GM21526 (cell line): ENCODE data around the gene PRR13.
"Not testable (repeated sequence)": the region's sequence is repeated elsewhere in the genome, so short reads cannot be mapped to it uniquely, and the experiment has no call there.

Experiments
- ATAC-seq: cut with Tn5 transposase; IDR thresholded peaks from one replicate; pipeline ENCODE4 v1.9.1; 2021; ENCODE audit warnings: moderate library complexity; ENCODE audit not compliant: unreplicated experiment, low FRiP score

PRR13 gene

GRCh38 chr12:53467082-53467481, 25.5 kb downstream of the PRR13 start:
- ATAC-seq: no peak

- ATAC-seq: no peak
Observed at GRCh38 chr12:53467880-53468279, 26.3 kb downstream of the PRR13 start.

GRCh38 chr12:53468282-53468681, 26.7 kb downstream of the PRR13 start:
- ATAC-seq: no peak

GRCh38 chr12:53472056-53472582, 30.6 kb downstream of the PRR13 start:
- ATAC-seq: no peak

- ATAC-seq: no peak
Observed at GRCh38 chr12:53474077-53474476, 32.5 kb downstream of the PRR13 start.

GRCh38 chr12:53474819-53475218, 33.3 kb downstream of the PRR13 start:
- ATAC-seq: no peak

DNA sequence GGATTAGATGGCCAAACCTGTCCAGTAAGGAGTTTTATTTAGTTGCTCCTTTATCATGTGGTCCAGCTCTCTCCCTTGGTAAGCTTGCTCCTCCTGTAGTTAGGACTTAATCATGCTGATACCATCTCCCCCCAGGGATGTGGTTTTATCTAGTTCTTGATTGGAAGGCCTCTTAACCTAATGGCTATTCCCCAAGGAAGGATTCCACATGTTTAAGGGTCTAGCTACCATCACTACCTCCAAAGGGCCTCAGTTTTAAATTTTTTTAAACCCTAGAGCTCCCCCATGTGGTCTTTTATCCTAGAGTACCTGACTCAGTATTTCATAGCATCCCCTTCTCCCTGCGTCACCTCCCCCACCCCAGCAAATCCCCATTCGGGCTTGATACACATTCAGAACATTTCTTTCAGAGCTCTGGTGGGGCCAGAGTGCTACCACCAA, 35.3 kb downstream of the PRR13 start:
- ATAC-seq: no peak

GRCh38 chr12:53478865-53479264, 37.3 kb downstream of the PRR13 start:
- ATAC-seq: no peak

- no peak for ATAC-seq
Observed at GRCh38 chr12:53479331-53479730, 37.8 kb downstream of the PRR13 start.

DNA sequence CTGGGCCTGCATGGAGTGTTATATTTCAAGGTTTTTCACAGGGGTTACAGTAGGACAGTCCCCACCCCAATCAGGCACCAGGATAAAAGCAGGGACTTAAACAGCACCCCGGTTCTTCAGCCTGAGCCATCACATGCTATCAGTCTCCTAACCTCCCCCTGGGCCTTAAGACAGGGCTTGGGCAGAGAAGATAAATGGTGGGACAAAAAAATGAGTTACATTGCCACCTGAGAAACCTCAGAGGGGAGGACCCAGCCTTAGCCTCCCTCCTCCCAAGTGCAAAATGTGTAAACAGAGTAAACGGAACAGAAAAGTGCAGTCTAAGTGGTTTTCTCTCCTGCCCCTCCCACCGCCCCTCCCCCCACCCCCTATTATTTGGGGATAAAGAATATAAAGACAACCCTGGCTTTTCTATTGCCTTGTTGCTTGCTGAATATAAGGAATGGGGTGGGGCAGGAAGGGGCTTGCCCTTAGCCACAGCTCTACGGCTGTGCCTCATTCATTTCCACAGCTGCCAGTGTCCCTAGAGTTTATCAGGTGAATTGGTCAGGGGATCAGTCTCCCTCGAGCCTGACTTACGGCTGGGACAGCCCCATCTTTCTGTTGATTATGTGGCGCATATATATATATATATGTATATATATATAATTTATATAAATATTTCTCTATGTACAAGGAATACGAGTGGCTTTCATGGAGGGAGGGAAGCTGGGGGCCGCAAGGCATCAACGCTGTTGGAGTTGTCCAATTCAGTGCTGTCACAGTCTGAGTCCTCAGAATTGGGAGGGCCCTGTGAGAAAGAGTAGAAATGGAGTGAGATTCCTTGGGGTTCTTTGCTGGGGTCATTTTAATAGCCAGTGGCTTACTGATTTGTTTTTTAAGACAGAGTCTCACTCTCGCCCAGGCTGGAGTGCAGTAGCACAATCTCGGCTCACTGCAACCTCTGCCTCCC, 39.2 kb downstream of the PRR13 start:
- no peak for ATAC-seq

GRCh38 chr12:53481458-53481857, 39.9 kb downstream of the PRR13 start:
- ATAC-seq: not testable (repeated sequence)

DNA sequence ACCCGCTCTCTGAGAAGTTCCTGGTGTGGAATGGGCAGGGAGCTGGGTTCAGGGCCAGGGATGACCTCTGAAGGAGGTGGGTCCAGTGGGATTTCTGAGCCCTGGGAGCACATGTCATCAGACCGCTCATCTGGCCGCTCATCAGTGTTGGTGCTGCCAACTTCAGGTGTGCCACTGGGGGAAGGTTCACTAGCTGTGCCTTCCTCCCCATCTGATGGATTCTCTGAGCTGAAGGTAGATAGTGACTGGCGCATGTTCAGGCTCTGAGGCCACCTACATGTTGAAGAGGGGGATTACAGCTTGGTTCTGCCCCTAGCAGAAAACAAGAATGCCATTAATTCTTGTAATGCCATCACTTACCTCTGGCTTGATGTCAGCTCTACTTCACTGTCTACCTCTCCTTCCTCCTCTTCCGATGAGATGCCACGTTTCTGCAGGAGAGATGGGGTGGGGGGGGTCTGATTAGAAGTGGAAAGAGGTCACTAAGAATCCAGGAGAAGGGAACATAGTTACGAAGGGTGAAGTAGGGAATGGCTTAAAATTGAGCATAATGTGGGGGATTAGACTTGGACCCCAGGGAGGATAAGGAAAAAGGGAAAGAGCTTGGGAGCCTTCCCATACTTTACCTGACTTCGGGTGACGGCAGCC, 40.5 kb downstream of the PRR13 start:
- no peak for ATAC-seq

DNA sequence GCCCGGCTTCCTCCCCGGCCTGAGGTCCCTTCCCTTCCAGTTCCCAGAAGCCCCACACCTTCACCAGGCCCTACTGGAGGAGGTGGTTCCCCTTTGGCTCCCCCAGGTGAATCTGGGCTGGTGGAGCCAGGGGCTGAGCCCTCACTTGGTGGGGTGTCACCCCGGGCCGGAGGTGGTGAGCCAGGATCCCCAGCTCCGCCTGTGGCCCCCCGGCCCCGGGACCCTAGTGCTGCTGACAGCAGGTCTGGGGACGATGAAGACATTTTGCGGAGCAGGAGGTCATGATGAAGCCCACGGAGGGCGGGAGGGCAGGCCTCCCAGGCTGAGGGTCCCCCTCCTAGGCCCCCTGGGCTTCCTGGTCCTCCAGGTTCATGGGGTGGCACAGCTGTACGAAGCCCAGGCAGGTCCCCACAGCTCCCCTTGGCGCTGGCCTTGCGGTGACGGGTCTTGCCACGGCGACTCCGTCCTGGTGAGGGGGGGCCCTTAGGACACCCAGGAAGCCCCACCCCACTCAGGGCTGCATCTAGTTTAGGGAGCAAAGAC, 41.2 kb downstream of the PRR13 start:
- no peak for ATAC-seq

DNA sequence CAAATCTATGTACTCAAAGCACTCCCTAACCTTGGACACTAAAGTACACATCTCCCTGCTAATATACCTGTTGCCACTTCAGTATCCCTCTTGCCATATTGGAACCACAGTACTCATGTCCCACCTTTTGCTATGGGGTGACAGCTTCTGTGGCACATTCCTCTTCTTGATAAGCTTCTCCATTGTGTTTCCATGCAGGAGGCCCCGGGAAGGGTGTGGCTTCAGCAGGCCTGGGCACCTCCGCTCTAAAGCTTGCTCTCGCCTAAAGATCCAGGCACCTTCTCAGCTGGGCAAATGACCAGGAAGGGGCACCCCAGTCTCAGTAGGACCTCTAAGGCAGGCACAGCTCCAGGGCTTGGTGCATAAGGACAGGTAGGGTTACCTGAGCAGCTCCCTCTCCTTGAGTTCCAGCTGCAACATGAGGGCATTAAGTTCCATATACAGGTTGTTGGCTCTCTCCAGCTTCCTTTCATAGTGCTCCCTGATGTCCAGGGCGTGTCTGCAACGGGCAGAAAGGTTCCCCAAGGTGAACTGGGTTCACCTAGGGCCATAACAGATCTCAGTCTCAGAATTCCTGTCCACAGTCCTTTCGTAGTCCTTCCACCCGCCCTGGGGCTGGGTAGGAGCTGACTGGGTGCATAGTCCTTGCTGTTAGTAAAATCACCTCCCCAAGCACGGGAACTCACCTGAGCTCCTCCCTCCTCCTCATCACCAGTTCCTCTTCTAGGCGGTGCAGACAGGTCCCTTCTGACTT, 41.9 kb downstream of the PRR13 start:
- ATAC-seq: no peak

DNA sequence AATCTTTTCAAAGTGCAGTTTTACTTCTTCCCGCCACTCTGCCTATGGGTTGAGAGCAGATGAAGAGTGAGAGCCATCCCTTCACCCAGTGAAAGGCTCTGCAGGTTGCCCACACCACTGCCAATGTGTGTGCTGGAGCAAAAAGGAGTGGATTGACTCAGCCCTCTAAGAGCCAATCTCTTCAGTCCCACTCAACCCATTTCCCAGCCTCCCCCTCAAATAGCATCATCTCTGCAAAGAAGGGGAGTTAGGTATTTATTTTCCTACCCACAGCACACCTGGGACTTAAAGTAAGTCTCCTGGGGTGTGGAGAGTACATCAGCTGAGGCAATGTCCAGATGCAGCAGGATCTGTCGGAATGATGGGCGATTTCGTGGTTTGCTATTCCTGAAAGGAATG, 42.4 kb downstream of the PRR13 start:
- ATAC-seq: no peak

DNA sequence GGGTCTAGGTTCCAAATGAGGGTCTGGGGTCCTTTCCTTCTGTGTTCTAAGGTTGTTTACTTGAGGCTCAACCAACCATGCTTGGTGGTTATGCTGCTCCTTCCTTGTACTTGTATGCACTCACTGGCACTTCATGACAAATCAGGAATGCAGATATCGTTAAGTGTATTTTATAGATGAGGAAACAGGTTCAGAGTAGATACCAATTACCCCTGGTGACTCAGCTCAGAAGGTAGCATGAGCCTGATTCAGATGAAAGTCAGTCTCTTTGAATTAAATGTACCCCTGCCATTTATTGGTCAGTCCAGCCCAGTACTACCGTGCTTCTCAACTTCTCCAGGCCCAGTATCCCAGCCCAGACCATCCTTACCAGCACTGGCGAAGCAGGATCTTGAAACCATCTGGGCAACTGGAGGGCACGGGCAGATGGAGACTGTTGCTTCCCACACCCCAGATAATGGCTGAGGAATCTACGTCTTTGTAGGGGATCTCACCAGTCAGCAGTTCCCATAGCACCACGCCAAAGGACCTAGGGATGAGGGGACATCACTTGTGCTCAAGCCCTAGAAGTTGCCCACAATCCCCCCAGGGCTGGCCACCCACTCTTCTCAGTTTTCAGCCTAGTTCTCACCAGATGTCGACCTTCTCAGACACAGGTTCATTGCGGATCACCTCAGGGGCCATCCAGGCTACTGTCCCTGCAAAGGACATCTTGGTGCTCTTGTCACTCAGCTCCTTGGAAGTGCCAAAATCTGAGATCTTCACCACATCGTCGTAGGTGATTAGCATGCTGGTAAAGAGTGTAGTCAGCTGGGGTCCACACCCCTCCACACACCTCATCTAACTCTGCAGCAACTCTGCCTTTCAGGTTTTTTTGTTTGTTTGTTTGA, 43.4 kb downstream of the PRR13 start:
- ATAC-seq: no peak

DNA sequence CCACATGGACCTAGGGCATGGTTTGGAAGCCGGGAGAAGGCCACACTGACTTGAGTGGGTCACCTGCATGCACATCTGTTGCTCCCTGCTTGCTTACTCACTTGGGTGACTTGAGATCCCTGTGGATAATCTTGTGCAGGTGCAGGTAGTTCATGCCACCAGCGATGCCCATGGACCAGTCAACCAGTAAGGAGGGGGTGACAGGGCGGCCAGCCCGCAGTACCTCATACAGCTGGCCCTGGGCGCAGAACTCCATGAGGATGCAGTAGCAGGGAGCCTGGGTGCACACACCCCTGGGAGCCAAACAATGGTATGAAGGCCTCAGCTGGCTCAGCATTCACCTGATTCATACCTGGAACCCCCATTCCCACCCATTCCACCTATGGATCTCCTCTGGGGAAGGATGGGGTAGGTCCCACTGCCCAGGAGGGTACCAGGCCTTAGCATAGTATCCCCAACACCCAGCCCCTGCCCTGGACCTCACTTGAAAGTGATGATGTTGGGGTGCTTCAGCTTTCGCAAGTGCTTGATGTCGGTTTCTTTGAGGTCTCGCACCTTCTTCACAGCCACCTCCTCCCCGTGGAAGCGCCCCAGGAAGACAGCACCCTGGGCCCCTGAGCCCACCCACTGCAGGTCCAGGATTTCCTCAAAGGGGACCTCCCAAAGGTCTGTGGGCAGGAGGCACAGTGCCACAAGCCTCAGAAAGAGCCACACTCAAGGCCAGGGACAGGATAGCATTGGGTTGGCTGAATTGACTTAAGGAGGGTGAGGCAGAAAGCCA, 44.6 kb downstream of the PRR13 start:
- no peak for ATAC-seq

DNA sequence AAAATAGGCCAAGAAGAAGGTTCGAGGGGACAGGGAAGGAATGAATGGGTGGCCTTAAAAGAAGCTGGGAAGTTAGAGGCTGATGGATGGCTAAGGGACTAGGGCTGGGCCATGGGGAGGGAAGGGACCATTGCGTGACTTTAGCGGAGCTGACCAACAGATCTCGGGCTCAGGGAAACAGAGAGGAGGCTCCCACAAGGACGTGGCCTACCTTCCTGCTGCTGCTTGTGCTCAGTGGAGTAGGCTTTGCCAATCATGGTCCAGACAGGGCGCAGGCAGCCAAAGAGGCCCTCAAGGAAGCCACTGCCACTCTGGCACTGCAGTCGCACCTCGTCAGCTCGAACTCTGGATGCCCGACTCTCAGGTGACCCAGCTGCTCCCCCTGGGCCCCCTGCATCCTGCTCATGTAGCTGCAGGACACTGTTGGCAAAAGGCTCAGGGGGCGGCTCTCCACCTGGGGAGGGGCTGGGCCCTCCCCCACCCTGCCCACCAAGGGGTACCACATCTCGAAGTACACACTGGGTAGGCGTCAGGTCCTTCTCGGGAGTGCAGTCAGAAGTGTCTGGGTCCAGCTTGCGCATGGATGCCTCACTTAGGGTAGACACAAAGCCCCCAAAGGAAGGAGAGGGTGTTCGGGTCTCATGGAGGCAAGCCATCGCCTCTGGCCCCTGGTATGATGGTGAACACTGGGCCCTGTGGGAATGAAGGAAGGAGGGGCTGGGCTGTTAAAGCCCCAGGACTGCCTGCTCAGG, 45.4 kb downstream of the PRR13 start:
- ATAC-seq: no peak
